ENCODE measurements around the gene TRHDE. TPM values are rescaled to one million over a fixed set of nuclear protein-coding genes. Genes with fewer than 3 reads are reported as not detected.

The TRHDE gene
- total RNA-seq, 1 experiment from 2014 or later, result not detected

GRCh38 chr12:72380441-72380840 is 108.3 kb downstream of the TRHDE start:
- DNase-seq (ENCODE audit: low spot score), result no peak
- in situ Hi-C loops (cut with HindIII; ENCODE audit: low sequenced_read_pairs), result no loop called here

- DNase-seq (ENCODE audit: low spot score), result no peak
- in situ Hi-C loops (cut with HindIII; ENCODE audit: low sequenced_read_pairs), result no loop called here
Observed at GRCh38 chr12:72388322-72388721, 116.2 kb downstream of the TRHDE start.

GRCh38 chr12:72390146-72390545 is 118.0 kb downstream of the TRHDE start:
- in situ Hi-C loops (cut with HindIII; ENCODE audit: low sequenced_read_pairs), result no loop called here
- no peak for DNase-seq (ENCODE audit: low spot score)

GRCh38 chr12:72406111-72406510 is 133.9 kb downstream of the TRHDE start:
- no peak for DNase-seq (ENCODE audit: low spot score)
- in situ Hi-C loops (cut with HindIII; ENCODE audit: low sequenced_read_pairs), result no loop called here

- DNase-seq (ENCODE audit: low spot score), result no peak
- in situ Hi-C loops (cut with HindIII; ENCODE audit: low sequenced_read_pairs), result no loop called here
Observed at GRCh38 chr12:72432037-72432604, 160.0 kb downstream of the TRHDE start.

GRCh38 chr12:72433298-72433697 is 161.1 kb downstream of the TRHDE start:
- in situ Hi-C loops (cut with HindIII; ENCODE audit: low sequenced_read_pairs), result no loop called here
- DNase-seq (ENCODE audit: low spot score), result no peak

GRCh38 chr12:72434999-72435398 is 162.8 kb downstream of the TRHDE start:
- in situ Hi-C loops (cut with HindIII; ENCODE audit: low sequenced_read_pairs), result no loop called here
- DNase-seq (ENCODE audit: low spot score), result peak; percentile 48

- no peak for DNase-seq (ENCODE audit: low spot score)
- in situ Hi-C loops (cut with HindIII; ENCODE audit: low sequenced_read_pairs), result no loop called here
Observed at GRCh38 chr12:72442217-72442616, 170.0 kb downstream of the TRHDE start.

GRCh38 chr12:72444125-72444524 is 172.0 kb downstream of the TRHDE start:
- in situ Hi-C loops (cut with HindIII; ENCODE audit: low sequenced_read_pairs), result no loop called here
- DNase-seq (ENCODE audit: low spot score), result no peak

GRCh38 chr12:72444566-72444965 is 172.4 kb downstream of the TRHDE start:
- DNase-seq (ENCODE audit: low spot score), result no peak
- in situ Hi-C loops (cut with HindIII; ENCODE audit: low sequenced_read_pairs), result no loop called here

GRCh38 chr12:72448089-72448488 is 175.9 kb downstream of the TRHDE start:
- no peak for DNase-seq (ENCODE audit: low spot score)
- in situ Hi-C loops (cut with HindIII; ENCODE audit: low sequenced_read_pairs), result no loop called here

GRCh38 chr12:72448805-72449204 is 176.6 kb downstream of the TRHDE start:
- DNase-seq (ENCODE audit: low spot score), result no peak
- in situ Hi-C loops (cut with HindIII; ENCODE audit: low sequenced_read_pairs), result no loop called here

GRCh38 chr12:72453066-72453465 is 180.9 kb downstream of the TRHDE start:
- in situ Hi-C loops (cut with HindIII; ENCODE audit: low sequenced_read_pairs), result no loop called here

GRCh38 chr12:72453550-72453949 is 181.4 kb downstream of the TRHDE start:
- DNase-seq (ENCODE audit: low spot score), result no peak
- in situ Hi-C loops (cut with HindIII; ENCODE audit: low sequenced_read_pairs), result no loop called here

More at GRCh38 chr12:72453066-72453465, 180.9 kb downstream of the TRHDE start:
- no peak for DNase-seq (ENCODE audit: low spot score)

GRCh38 chr12:72464471-72464870 is 192.3 kb downstream of the TRHDE start:
- DNase-seq (ENCODE audit: low spot score), result no peak
- in situ Hi-C loops (cut with HindIII; ENCODE audit: low sequenced_read_pairs), result no loop called here

- no peak for DNase-seq (ENCODE audit: low spot score)
- in situ Hi-C loops (cut with HindIII; ENCODE audit: low sequenced_read_pairs), result no loop called here
Observed at GRCh38 chr12:72465155-72465554, 193.0 kb downstream of the TRHDE start.

- in situ Hi-C loops (cut with HindIII; ENCODE audit: low sequenced_read_pairs), result no loop called here
- no peak for DNase-seq (ENCODE audit: low spot score)
Observed at GRCh38 chr12:72465940-72466630, 193.9 kb downstream of the TRHDE start.

GRCh38 chr12:72467985-72468384 is 195.8 kb downstream of the TRHDE start:
- in situ Hi-C loops (cut with HindIII; ENCODE audit: low sequenced_read_pairs), result no loop called here
- no peak for DNase-seq (ENCODE audit: low spot score)

- DNase-seq (ENCODE audit: low spot score), result peak; percentile 98
- in situ Hi-C loops (cut with HindIII; ENCODE audit: low sequenced_read_pairs), result no loop called here
Observed at GRCh38 chr12:72468505-72468904, 196.3 kb downstream of the TRHDE start.

GRCh38 chr12:72471806-72472205 is 199.6 kb downstream of the TRHDE start:
- in situ Hi-C loops (cut with HindIII; ENCODE audit: low sequenced_read_pairs), result no loop called here
- DNase-seq (ENCODE audit: low spot score), result no peak

- in situ Hi-C loops (cut with HindIII; ENCODE audit: low sequenced_read_pairs), result no loop called here
- no peak for DNase-seq (ENCODE audit: low spot score)
Observed at GRCh38 chr12:72472350-72472749, 200.2 kb downstream of the TRHDE start.

All from G401 (cell line).